ENCODE data around the gene PCDHA4.

Gene PCDHA4

GRCh38 chr5:140862441-140863295 is 55.8 kb downstream of the PCDHA4 start:
- no peak for DNase-seq

Measured in activated CD8-positive, alpha-beta memory T cell treated with anti-CD3 and anti-CD28 coated beads, Interleukin-2, amount 50 U/mL, for 4 hours (primary cell).